Prostate gland (tissue), 2 donors: Measurements from ENCODE around the gene RPL18A. TPM values are rescaled to one million over a fixed set of nuclear protein-coding genes. Genes with fewer than 3 reads are reported as not detected.
A peak's percentile ranks its signal among the peaks of the same experiment; 100 is the strongest.

Source experiments
- DNase-seq: peaks from one replicate; pipeline ENCODE4 v3.0.0-alpha.2; 2019; ENCODE audit warnings: low spot score
- H3K27ac ChIP-seq, 2 donors: fragments of 200-600 bp; sonication (generic); 2 replicates each; pipeline ENCODE4 v1.5.1; 2017 to 2019
- H3K27me3 ChIP-seq: fragments of 200-600 bp; sonication (generic); replicated peaks from 2 replicates; pipeline ENCODE4 v1.5.1; 2019; ENCODE audit not compliant: insufficient read depth
- H3K36me3 ChIP-seq, 2 donors: fragments of 200-600 bp; sonication (generic); 1 replicate in 1 of 2; 2 replicates in 1 of 2; pipeline versions ENCODE4 v1.5.1 to v1.8.1; 2017 to 2019
- H3K4me1 ChIP-seq: fragments of 200-600 bp; sonication (generic); replicated peaks from 2 replicates; pipeline ENCODE4 v1.5.1; 2019
- H3K4me3 ChIP-seq, 2 donors: fragments of 200-600 bp; sonication (generic); 2 replicates each; pipeline ENCODE4 v1.5.1; 2017 to 2019
- H3K9me3 ChIP-seq: fragments of 200-600 bp; sonication (generic); 2 replicates; pipeline ENCODE4 v1.5.1; 2017
- CTCF ChIP-seq, 4 experiments: fragments of 200-600 bp in 2 of 4; fragments of 450-650 bp in 2 of 4; sonication (generic) in 2 of 4; IDR thresholded peaks; 1 replicate in 3 of 4; 2 replicates in 1 of 4; pipeline ENCODE4 v1.5.1; 2016 to 2019; ENCODE audit warnings: antibody characterized with exemption in 4 of 4, mild to moderate bottlenecking in 2 of 4, moderate library complexity in 2 of 4
- POLR2A ChIP-seq: fragments of 450-650 bp; IDR thresholded peaks from one replicate; pipeline ENCODE4 v1.6.1; 2016; ENCODE audit warnings: antibody characterized with exemption, mild to moderate bottlenecking
- POLR2AphosphoS5 ChIP-seq: sonication (generic); formaldehyde crosslinking; IDR thresholded peaks from one replicate; pipeline ENCODE4 v1.6.1; 2017; ENCODE audit warnings: antibody characterized with exemption
- WGBS: methylation state at CpG from one replicate; pipeline ENCODE4 v1.1.5; 2018; 5-methylcytosine and 5-hydroxymethylcytosine counted together
- intact Hi-C: fragments of 100-400 bp; cut with DNase I; formaldehyde crosslinking; loops from one replicate; pipeline ENCODE4 v1.14.2; 2022
- total RNA-seq, 2 donors: library from RNA; depleted of rRNA; stranded (reverse); fragments of >200 nt; gene quantifications; one replicate each; pipeline ENCODE4 v1.1.0, GENCODE V29; 2016

Gene RPL18A
- total RNA-seq, 2 donors from 2014 or later = 1,351 to 1,892 TPM

DNA sequence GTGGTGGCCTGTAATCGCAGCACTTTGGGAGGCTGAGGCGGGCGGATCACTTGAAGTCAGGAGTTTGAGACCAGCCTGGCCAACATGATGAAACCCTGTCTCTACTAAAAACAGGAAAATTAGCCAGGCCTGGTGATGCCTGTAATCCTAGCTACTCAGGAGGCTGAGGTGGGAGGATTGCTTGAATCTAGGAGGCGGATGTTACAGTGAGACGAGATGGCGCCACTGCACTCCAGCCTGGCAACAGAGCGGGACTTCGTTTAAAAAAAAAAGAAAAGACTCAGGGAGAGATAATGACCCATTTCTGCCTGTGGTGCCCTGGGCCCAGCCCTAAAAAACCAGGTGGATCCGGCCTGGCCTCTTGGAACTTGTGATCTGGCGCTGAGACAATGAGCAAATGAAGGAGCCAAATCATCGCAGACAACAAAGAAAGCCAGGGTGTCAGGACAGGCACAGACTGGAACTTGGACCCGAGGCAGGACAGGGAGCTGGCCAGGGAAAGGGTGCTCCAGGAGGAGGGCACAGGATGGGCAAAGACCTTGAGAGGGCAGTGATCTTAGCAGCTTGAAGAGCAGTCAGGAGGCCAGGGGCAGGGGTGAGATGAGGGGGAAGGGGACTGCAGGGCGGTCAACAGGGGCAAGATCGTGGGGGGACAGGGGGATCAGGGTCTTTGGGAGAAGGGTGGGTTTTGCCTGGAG is 11.0 kb upstream of the RPL18A start:
- no peak for DNase-seq
- TF ChIP-seq POLR2AphosphoS5 (no peak), POLR2A (no peak), CTCF (IDR thresholded peaks at IDR 0.05) (no peak)
- 66% methylated on average over 14 of the region's 14 CpGs for WGBS
- Histone ChIP-seq H3K27me3 (no peaks in the 10 kb centered on the region), H3K4me1 (no peaks in the 10 kb centered on the region), H3K4me3 (no peak overlapping the region), H3K27ac (peak overlapping the region in 1 of 2 donors; percentile 51), H3K9me3 (no peaks in the 10 kb centered on the region), H3K36me3 (no peaks in the 10 kb centered on the region)
- intact Hi-C loops = no loop called here

- intact Hi-C loops = loop anchor here (10.0 kb wide), 1 partner anchor 149 kb away; no protein-coding TSS in a partner anchor
- TF ChIP-seq CTCF (IDR thresholded peaks at IDR 0.05) (no peak), POLR2AphosphoS5 (no peak), POLR2A (no peak)
- 66% methylated on average over 6 of the region's 6 CpGs for WGBS
- no peaks in the 10 kb centered on the region for H3K9me3 ChIP-seq
- no peaks in the 10 kb centered on the region for H3K4me1 ChIP-seq
- H3K36me3 ChIP-seq = no peaks in the 10 kb centered on the region
- no peaks in the 10 kb centered on the region for H3K27me3 ChIP-seq
- no peak overlapping the region for H3K4me3 ChIP-seq
- no peak for DNase-seq
- no peak overlapping the region for H3K27ac ChIP-seq
Observed at GRCh38 chr19:17854061-17854460, 5.6 kb upstream of the RPL18A start.

- whole genome bisulfite sequencing = 16% methylated on average over 29 of the region's 29 CpGs
- Histone ChIP-seq H3K27me3 (no peaks in the 10 kb centered on the region), H3K4me3 (no peak overlapping the region), H3K27ac (no peak overlapping the region), H3K4me1 (peaks cover under 1% of the 10 kb centered on the region), H3K9me3 (no peaks in the 10 kb centered on the region), H3K36me3 (no peaks in the 10 kb centered on the region)
- intact Hi-C loops = loop anchor here (10.0 kb wide), 1 partner anchor 151 kb away; no protein-coding TSS in a partner anchor
- peak; percentile 76 for DNase-seq
- peak; percentile 91 to 97 (median 94) for TF ChIP-seq CTCF (IDR thresholded peaks at IDR 0.05)
- no peak for TF ChIP-seq POLR2A
- TF ChIP-seq POLR2AphosphoS5 = peak; percentile 45
Observed at GRCh38 chr19:17855280-17856152, 4.2 kb upstream of the RPL18A start.

DNA sequence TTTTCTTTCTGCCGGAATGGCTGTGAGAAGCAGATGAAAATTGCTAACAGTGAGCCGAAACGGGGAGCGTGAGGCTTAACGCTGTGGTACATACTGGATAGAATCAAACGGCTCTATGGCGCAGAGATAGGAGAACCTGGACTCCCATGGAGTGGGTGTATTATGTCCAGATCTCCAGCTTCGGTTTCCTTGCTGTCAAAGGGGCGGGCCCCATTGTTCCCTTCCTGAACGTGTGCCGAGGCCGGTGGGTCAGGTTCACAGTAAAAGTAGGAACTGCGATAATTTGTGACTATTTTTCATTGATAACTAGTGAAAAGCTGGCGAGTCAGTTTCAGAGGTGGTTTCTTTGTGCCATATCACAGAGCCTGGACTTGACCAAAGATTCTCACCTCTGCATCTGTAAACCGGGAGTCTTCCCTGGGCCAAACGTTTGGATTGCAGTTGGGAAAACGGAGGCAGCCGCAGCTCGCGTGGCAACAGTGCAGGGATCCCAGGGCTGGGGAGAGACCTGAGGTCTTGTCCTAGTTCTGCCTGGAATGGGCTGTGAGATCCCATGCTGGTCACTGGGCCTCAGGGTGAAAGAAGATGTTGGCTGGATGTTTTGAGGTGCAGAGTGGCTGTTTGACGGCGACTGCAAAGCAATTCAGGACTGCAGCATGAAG is 752 bp downstream of the RPL18A start:
- Histone ChIP-seq H3K27ac (peak overlapping the region; percentile 69 to 85), H3K4me3 (peak overlapping the region; percentile 53 to 92), H3K9me3 (no peaks in the 10 kb centered on the region), H3K27me3 (no peaks in the 10 kb centered on the region), H3K36me3 (peaks cover 19 to 22% of the 10 kb centered on the region in 2 donors), H3K4me1 (peaks cover 6% of the 10 kb centered on the region)
- no peak for DNase-seq
- WGBS = 3% methylated on average over 22 of the region's 22 CpGs
- TF ChIP-seq CTCF (IDR thresholded peaks at IDR 0.05) = no peak
- intact Hi-C loops = no loop called here
